OCI-M1 (cell line): ENCODE data around the gene BTBD19.
"Not testable (repeated sequence)": the region's sequence is repeated elsewhere in the genome, so short reads cannot be mapped to it uniquely, and the experiment has no call there.

Experiments used
- DNase-seq: peaks from one replicate; lab custom pipeline; 2025; lab: John Stamatoyannopoulos, UW

Gene BTBD19

GRCh38 chr1:44788120-44788860 lies 20.0 kb upstream of the BTBD19 start, which contains the start of gene BEST4:
TSS of gene BEST4 (minus strand) at chr1:44788170. CDS start at chr1:44787705, 465 bp downstream.
- DNase-seq = no peak

DNA sequence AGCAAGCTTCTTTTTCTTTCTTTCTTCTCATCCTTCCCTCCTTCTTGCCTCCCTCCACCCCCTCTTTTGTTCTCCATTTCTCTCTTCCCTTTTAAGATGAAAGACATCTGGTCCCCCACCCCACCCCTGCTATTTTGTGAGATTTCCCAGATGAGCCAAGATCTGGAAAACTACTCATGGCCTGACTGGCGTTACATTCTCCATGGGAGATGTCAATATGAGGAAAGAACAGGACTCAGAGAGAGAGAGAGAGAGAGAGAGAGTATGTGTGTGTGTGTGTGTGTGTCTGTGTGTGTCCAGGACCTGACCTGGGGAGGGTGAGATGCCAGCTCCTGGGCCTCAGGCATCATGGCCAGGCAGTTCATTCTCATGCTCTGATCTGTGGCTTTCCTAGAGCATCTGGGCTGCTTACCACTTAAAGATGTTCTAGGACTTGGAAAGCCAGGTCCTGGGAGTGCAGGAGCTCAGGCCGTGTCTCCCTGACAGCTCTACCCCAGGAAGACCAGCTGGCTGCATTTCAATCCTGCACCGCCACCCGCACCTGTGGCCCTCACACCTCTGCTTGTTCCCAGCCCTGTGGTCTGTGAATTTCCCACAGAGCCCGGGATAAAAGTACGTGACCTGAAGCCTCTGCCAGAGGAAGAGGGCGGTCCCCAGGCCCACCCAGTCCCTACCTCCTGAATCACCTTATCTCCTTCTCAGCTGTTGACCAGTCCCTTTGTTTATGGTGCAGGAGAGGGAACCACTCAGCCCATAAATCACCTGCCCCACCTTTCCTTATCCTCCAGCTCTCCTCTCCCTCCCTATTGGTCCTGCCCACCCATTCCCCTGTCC lies 17.1 kb upstream of the BTBD19 start:
- no peak for DNase-seq

GRCh38 chr1:44792736-44793502 lies 15.4 kb upstream of the BTBD19 start:
- no peak for DNase-seq

DNA sequence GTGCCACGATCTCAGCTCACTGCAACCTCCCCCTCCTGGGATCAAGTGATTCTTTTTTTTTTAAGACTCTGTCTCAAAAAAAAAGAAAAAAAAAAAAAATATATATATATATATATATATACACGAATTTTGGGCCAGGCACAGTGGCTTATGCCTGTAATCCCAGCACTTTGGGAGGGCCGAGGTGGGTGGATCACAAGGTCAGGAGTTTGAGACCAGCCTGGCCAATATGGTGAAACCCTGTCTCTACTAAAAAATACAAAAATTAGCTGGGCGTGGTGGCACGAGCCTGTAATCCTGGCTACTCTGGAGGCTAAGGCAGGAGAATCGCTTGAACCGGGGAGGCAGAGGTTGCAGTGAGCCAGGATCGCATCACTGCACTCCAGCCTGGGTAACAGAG lies 10.4 kb upstream of the BTBD19 start:
- DNase-seq = not testable (repeated sequence)

DNA sequence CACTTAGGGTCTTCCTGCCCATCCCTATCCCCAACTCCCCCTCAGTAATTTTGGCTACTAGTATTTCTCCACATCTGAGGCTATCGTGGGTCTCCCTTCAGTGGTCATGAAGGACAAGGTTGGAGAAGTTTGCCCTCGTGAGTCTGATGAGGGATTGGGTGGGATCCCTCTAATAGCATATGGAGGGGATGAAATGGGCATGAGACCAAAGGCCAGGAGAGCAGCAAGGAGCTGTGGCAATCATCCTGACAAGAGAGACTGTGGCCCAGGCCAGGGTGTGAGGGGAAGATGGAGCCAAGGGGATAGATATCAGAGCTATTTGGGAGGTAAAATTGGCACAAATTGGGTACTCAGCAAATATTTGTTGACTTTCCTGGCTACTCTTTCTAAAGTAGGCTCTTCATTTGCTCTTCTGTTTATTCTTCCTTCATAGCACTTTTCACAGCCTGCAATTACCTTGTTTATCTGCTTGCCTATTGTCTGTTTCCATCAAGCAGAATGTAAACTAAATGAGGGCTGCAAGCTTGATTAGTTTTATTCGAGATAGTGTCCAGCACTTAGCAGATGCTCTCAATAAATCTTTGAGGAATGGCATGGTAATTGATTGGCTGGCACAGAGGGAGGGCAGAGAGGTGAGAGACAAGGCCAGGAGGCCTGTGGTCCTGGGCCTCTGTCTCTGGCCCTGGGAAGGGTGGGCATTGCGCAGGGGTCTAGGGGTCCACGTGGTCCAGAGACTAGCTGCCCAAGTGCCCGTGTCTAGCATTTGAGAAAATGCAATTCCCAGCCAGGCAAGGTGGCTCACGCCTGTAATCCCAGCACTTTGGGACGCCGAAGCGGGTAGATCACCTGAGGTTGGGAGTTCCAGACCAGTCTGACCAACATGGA lies 9.6 kb upstream of the BTBD19 start:
- DNase-seq = no peak

GRCh38 chr1:44799770-44800584 lies 8.3 kb upstream of the BTBD19 start, which contains the start of gene PLK3:
TSS of gene PLK3 (plus strand) at chr1:44800377. CDS start at chr1:44800464, 87 bp downstream.
- DNase-seq = peak; percentile 98

- DNase-seq = peak; percentile 21
Measured at GRCh38 chr1:44801491-44802305, 6.6 kb upstream of the BTBD19 start.

GRCh38 chr1:44802306-44803061 lies 5.8 kb upstream of the BTBD19 start:
- DNase-seq = no peak

- DNase-seq = no peak
Measured at GRCh38 chr1:44803062-44803311, 5.3 kb upstream of the BTBD19 start.

DNA sequence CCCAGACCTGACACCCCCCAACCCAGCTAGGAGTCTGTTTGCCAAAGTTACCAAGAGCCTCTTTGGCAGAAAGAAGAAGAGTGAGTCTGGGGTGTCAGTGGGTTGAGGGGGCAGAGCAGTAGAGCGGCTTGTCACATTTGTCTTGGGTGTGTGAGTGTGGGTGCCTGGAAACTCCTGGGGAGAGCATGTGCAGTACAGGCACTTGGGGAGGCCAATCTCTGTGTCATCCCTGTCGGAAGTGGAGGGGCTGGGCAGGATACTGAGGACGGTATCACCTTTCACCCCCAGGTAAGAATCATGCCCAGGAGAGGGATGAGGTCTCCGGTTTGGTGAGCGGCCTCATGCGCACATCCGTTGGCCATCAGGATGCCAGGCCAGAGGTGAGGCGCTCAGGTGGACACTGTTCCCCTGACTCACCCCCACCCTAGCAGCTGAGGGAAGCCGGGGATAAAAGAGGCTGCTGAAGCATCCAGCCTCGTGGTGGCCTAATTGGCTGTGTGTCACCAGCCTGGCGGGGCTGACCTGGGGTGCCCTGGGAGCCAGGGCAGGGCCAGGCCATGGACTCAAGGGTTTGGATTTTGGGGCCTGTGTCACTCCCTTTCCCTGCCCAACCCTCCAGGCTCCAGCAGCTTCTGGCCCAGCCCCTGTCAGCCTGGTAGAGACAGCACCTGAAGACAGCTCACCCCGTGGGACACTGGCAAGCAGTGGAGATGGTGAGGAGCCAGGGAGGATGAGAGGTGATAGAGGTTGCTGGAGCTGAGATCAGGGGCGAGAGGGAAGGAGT lies 4.8 kb upstream of the BTBD19 start:
- no peak for DNase-seq

DNA sequence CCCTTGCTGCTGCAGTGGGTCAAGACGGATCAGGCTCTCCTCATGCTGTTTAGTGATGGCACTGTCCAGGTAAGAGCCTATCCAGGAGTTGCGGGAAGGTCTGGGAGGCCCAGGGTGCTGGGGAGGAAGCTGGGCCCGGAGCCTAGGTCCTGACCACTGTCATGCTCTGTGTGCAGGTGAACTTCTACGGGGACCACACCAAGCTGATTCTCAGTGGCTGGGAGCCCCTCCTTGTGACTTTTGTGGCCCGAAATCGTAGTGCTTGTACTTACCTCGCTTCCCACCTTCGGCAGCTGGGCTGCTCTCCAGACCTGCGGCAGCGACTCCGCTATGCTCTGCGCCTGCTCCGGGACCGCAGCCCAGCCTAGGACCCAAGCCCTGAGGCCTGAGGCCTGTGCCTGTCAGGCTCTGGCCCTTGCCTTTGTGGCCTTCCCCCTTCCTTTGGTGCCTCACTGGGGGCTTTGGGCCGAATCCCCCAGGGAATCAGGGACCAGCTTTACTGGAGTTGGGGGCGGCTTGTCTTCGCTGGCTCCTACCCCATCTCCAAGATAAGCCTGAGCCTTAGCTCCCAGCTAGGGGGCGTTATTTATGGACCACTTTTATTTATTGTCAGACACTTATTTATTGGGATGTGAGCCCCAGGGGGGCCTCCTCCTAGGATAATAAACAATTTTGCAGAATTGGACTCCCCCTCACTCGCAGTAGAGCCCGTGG lies 2.9 kb upstream of the BTBD19 start:
- DNase-seq = no peak

DNA sequence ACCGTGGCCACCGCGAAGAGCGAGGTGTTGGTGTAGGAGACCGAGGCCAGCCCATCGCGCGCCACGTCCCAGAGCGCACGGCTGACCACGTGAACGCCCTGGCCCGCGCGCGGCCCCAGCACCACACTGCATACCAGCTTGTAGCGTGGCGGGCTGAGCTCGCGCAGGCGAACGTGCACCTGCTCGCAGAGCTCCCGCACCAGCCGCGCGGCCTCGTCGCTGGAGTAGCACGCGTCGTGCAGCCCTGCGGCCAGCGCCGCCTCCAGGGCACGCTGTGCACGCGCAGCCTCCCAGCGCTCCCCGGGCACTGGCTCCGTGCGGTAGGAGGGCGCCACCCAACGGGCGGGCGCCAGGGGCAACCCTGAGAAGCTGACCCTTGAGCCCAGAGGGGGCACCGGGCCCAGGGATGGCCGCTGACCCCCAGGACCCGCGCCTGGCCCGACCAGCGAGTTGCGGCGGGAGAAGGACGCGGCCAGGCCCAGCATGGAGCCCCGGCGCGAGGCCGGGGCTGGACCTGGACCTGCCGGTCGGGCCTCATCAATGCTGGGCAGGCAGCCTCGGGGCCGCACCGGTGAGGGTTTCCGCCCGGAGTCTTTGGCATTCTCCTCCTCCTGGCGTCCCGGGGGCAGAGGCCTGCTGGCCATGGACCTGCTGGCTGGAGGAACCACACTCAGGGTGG lies 2.2 kb upstream of the BTBD19 start:
- no peak for DNase-seq

DNA sequence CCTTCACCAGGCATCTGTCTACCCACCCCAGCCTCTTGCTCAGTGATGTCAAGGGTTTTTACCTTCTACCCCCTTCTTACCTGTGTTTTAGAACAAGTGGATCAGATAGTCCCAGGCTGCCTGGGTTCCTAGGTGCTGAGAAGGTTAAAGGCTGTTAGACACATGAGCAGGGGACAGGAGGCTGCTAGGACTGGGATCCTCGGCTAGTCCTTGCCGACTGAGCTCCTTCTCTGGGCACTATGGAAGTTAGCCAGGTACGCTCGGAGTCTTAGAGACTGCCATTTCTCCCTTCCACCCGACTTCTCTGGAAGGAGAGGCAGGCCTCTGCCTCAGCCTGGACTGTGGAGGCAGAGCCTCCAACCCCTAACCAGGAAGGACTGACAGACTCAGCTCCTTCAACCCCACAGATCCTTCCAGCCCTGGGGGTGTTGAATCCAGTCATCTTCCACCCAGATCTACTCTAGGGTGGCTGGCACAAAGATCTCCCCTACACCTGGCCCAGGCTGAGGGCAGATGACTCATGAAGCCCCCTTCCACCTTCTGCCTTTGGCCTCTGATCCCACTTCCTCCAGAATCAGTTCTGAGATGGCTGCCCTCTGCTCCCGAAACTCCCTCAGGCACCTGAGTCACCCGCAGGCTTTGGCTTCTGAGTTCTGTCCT lies 1.5 kb upstream of the BTBD19 start, which contains the start of gene DYNLT4:
Gene DYNLT4 (minus strand): TSS at position 648 of the 660 bp plus-strand sequence. CDS start 683 bp downstream, outside the sequence.
- no peak for DNase-seq

- peak; percentile 95 for DNase-seq
Measured at GRCh38 chr1:44807364-44808062, 810 bp upstream of the BTBD19 start.
